GM12878 (cell line): ENCODE measurements around the gene TMEM97. TPM values are rescaled to one million over a fixed set of nuclear protein-coding genes. Genes with fewer than 3 reads are reported as not detected.
A peak's percentile ranks its signal among the peaks of the same experiment; 100 is the strongest.

Experiments used
- ATAC-seq: fragments of 200-7000 bp; cut with Tn5 transposase; 3 replicates; pipeline ENCODE4 v1.9.1; 2020; ENCODE audit warnings: mild to moderate bottlenecking, moderate library complexity
- BruUV-seq: library from RNA; stranded (reverse); fragments of 400-500 nt; replicated peaks from 2 replicates; lab custom pipeline; 2021; lab: Mats Ljungman, UMichigan
- CTCF ChIA-PET: fragments of 300-600 bp; sonication (Branson Sonifier 250); formaldehyde crosslinking; extraction: SDS; loops from one replicate; lab custom pipeline; 2021; ENCODE audit warnings: inconsistent platforms; lab: Yijun Ruan, JAX
- POLR2A ChIA-PET: fragments of 350-600 bp; formaldehyde crosslinking; extraction: SDS; loops from one replicate; lab custom pipeline; 2021; ENCODE audit warnings: inconsistent platforms; lab: Charles Lee
- RAD21 ChIA-PET: fragments of 300-600 bp; sonication (Branson Sonifier 250); formaldehyde crosslinking; loops from one replicate; lab custom pipeline; 2023; ENCODE audit warnings: antibody characterized with exemption; ENCODE audit not compliant: unreplicated experiment; lab: Charles Lee
- SMC1A ChIA-PET: fragments of 300-600 bp; sonication (Branson Sonifier 250); formaldehyde crosslinking; loops from one replicate; lab custom pipeline; 2023; ENCODE audit not compliant: unreplicated experiment, uncharacterized antibody; lab: Charles Lee
- DNase-seq: peaks from one replicate; pipeline ENCODE4 v3.0.0-alpha.2; 2011; ENCODE audit warnings: low read depth, low spot score
- FAIRE-seq: peaks from 3 replicates; lab custom pipeline; 2011; peaks lifted over from hg19 to GRCh38; lab: Jason Lieb, UNC
- H2AFZ ChIP-seq: 2 replicates; pipeline ENCODE4 v1.6.0; 2011; ENCODE audit warnings: low read depth, low read length, control low read depth; ENCODE audit not compliant: control insufficient read depth
- H3K27ac ChIP-seq: 2 replicates; pipeline ENCODE4 v1.5.1; 2011; ENCODE audit warnings: control low read depth; ENCODE audit not compliant: control insufficient read depth, insufficient read depth
- H3K27me3 ChIP-seq, 2 experiments: replicated peaks in 1 of 2; 2 replicates each; pipeline versions ENCODE4 v1.6.0 to v1.6.1; 2011; ENCODE audit warnings: low read length in 1 of 2; ENCODE audit not compliant: control insufficient read depth in 2 of 2, insufficient read depth in 2 of 2
- H3K36me3 ChIP-seq, 2 experiments: 2 replicates each; pipeline ENCODE4 v1.5.1; 2011; ENCODE audit warnings: low read length in 1 of 2; ENCODE audit not compliant: control insufficient read depth in 2 of 2, insufficient read depth in 2 of 2
- H3K4me1 ChIP-seq: 2 replicates; pipeline ENCODE4 v1.6.1; 2011; ENCODE audit warnings: mild to moderate bottlenecking, low read length, moderate library complexity, mixed read lengths; ENCODE audit not compliant: control insufficient read depth, insufficient read depth
- H3K4me2 ChIP-seq: 2 replicates; pipeline ENCODE4 v1.6.0; 2011; ENCODE audit warnings: control low read depth; ENCODE audit not compliant: control insufficient read depth, insufficient read depth
- H3K4me3 ChIP-seq: fragments of 200-600 bp; sonication (generic); 2 replicates; pipeline ENCODE4 v1.5.1; 2016
- H3K79me2 ChIP-seq: 2 replicates; pipeline ENCODE4 v1.6.0; 2011; ENCODE audit warnings: low read length; ENCODE audit not compliant: control insufficient read depth, insufficient read depth
- H3K9ac ChIP-seq: 2 replicates; pipeline ENCODE4 v1.8.0; 2011; ENCODE audit warnings: low read length, control low read depth, mixed read lengths; ENCODE audit not compliant: control insufficient read depth, insufficient read depth
- H3K9me3 ChIP-seq: replicated peaks from 3 replicates; pipeline ENCODE4 v1.5.1; 2011; ENCODE audit warnings: mild to moderate bottlenecking, low read length; ENCODE audit not compliant: control insufficient read depth, insufficient read depth
- H4K20me1 ChIP-seq: 2 replicates; pipeline ENCODE4 v1.6.0; 2011; ENCODE audit not compliant: control insufficient read depth, insufficient read depth
- ASH2L ChIP-seq: fragments of 300-600, 200-600 bp; sonication (generic); IDR thresholded peaks from 2 replicates; pipeline ENCODE4 v1.6.1; 2017; ENCODE audit warnings: low read depth, mild to moderate bottlenecking, borderline replicate concordance
- BACH1 ChIP-seq: fragments of 450-650 bp; IDR thresholded peaks from 2 replicates; pipeline ENCODE4 v1.6.1; 2017; ENCODE audit warnings: mild to moderate bottlenecking, borderline replicate concordance
- CBX3 ChIP-seq: fragments of 200-600 bp; sonication (generic); IDR thresholded peaks from 2 replicates; pipeline ENCODE4 v1.6.1; 2016; ENCODE audit warnings: low read depth, borderline replicate concordance
- CBX5 ChIP-seq: sonication (generic); IDR thresholded peaks from 2 replicates; pipeline ENCODE4 v1.6.1; 2016; ENCODE audit warnings: low read depth, moderate library complexity, mild to moderate bottlenecking, inconsistent platforms
- CHD2 ChIP-seq: IDR thresholded peaks from 2 replicates; pipeline ENCODE4 v1.6.1; 2011; ENCODE audit warnings: low read depth, low read length, improper control_type of control experiment, borderline replicate concordance
- CHD4 ChIP-seq: fragments of 200-600 bp; sonication (generic); IDR thresholded peaks from 2 replicates; pipeline ENCODE4 v1.6.1; 2016; ENCODE audit warnings: mild to moderate bottlenecking
- FOS ChIP-seq: IDR thresholded peaks from 3 replicates; pipeline ENCODE4 v1.6.1; 2011; ENCODE audit warnings: borderline replicate concordance; ENCODE audit not compliant: insufficient read length; ENCODE audit errors: extremely low read depth
- GATAD2B ChIP-seq: fragments of 450-650 bp; conservative IDR thresholded peaks from 2 replicates; pipeline ENCODE4 v1.6.1; 2017; ENCODE audit warnings: low read depth, mild to moderate bottlenecking, moderate library complexity
- HDAC2 ChIP-seq: fragments of 200-600 bp; sonication (generic); IDR thresholded peaks from 2 replicates; pipeline ENCODE4 v1.6.1; 2017
- MYC ChIP-seq: IDR thresholded peaks from 2 replicates; pipeline ENCODE4 v1.6.1; 2011; ENCODE audit warnings: mild to moderate bottlenecking, low read length, moderate library complexity, inconsistent platforms; ENCODE audit not compliant: insufficient read depth, insufficient replicate concordance, insufficient read length, severe bottlenecking
- NR2F1 ChIP-seq: fragments of 450-650 bp; conservative IDR thresholded peaks from 2 replicates; pipeline ENCODE4 v1.6.1; 2017; ENCODE audit warnings: mild to moderate bottlenecking
- PAX8 ChIP-seq: fragments of 450-650 bp; IDR thresholded peaks from 2 replicates; pipeline ENCODE4 v1.6.1; 2017; ENCODE audit warnings: mild to moderate bottlenecking, moderate library complexity
- POLR2A ChIP-seq: IDR thresholded peaks from 2 replicates; pipeline ENCODE4 v1.6.1; 2011; ENCODE audit warnings: low read depth, mild to moderate bottlenecking, low read length
- SMC3 ChIP-seq: IDR thresholded peaks from 2 replicates; pipeline ENCODE4 v1.6.1; 2011; ENCODE audit warnings: low read length, improper control_type of control experiment, borderline replicate concordance
- SUPT20H ChIP-seq: IDR thresholded peaks from 2 replicates; pipeline ENCODE4 v1.6.1; 2011; ENCODE audit warnings: low read depth, mild to moderate bottlenecking, low read length, moderate library complexity, borderline replicate concordance; ENCODE audit not compliant: control insufficient read depth
- ZNF384 ChIP-seq: IDR thresholded peaks from 2 replicates; pipeline ENCODE4 v1.6.1; 2012; ENCODE audit warnings: low read depth, mild to moderate bottlenecking, low read length, improper control_type of control experiment, borderline replicate concordance
- WGBS: methylation state at CpG from one replicate; pipeline ENCODE4 v1.1.6; 2016; ENCODE audit warnings: low lambda C conversion rate; ENCODE audit not compliant: insufficient replicate concordance, insufficient coverage; ENCODE audit errors: missing lambda C conversion rate; 5-methylcytosine and 5-hydroxymethylcytosine counted together
- in situ Hi-C: fragments of 300-500 bp; cut with MboI; formaldehyde crosslinking; loops from 9 replicates; pipeline ENCODE4 v1.14.3; 2018; ENCODE audit warnings: mixed read lengths
- intact Hi-C: fragments of 100-400 bp; cut with micrococcal nuclease; formaldehyde crosslinking; loops from one replicate; pipeline ENCODE4 v1.14.2; 2022; ENCODE audit not compliant: unreplicated experiment
- polyA plus RNA-seq, 11 experiments: library from polyadenylated mRNA; depleted of rRNA in 4 of 11; unstranded in 6 of 11; stranded (reverse) in 5 of 11; fragments of >200 nt; fragmentation: Nextera tagmentation in 4 of 11; fragmentation: Illumina TruSeq in 1 of 11; extraction: Ambion mirVana in 4 of 11; extraction: Trizol in 1 of 11; gene quantifications; 1 replicate in 1 of 11; 2 replicates in 10 of 11; pipeline versions ENCODE4 v1.2.1 to v1.2.3, GENCODE V29; 2011 to 2016; ENCODE audit warnings: inconsistent platforms in 2 of 11, missing spikeins in 2 of 11, low read depth in 1 of 11
- total RNA-seq, 4 experiments: library from RNA; depleted of rRNA in 3 of 4; stranded (reverse); fragments of >200 nt in 3 of 4; fragmentation: Illumina TruSeq in 1 of 4; extraction: Trizol in 1 of 4; gene quantifications; 2 replicates each; pipeline versions ENCODE4 v1.2.1 to v1.2.3, GENCODE V29; 2013 to 2021
- TF ChIP-seq, protein P1 (sequence below): IDR thresholded peaks from 2 replicates; pipeline ENCODE4 v1.6.1; 2011; ENCODE audit warnings: low read depth, mild to moderate bottlenecking, low read length, moderate library complexity, borderline replicate concordance; ENCODE audit errors: extremely low read depth
- TF ChIP-seq, protein P2 (sequence below): fragments of 450-650 bp; IDR thresholded peaks from 2 replicates; pipeline ENCODE4 v1.6.1; 2017; ENCODE audit warnings: mild to moderate bottlenecking
- TF ChIP-seq, protein P3 (sequence below): IDR thresholded peaks from 2 replicates; pipeline ENCODE4 v1.6.1; 2011; ENCODE audit warnings: mild to moderate bottlenecking, low read depth, low read length, moderate library complexity; ENCODE audit not compliant: insufficient replicate concordance
- TF ChIP-seq, protein P4 (sequence below): IDR thresholded peaks from 2 replicates; pipeline ENCODE4 v1.6.1; 2011; ENCODE audit warnings: low read depth, low read length, improper control_type of control experiment, borderline replicate concordance

The TMEM97 gene
- total and polyA plus RNA-seq, 10 of the 15 experiments (the other 5 are each of a cell fraction or from before 2014, with no cell fraction given), result 58.0 to 134 (median 86.0) TPM

DNA sequence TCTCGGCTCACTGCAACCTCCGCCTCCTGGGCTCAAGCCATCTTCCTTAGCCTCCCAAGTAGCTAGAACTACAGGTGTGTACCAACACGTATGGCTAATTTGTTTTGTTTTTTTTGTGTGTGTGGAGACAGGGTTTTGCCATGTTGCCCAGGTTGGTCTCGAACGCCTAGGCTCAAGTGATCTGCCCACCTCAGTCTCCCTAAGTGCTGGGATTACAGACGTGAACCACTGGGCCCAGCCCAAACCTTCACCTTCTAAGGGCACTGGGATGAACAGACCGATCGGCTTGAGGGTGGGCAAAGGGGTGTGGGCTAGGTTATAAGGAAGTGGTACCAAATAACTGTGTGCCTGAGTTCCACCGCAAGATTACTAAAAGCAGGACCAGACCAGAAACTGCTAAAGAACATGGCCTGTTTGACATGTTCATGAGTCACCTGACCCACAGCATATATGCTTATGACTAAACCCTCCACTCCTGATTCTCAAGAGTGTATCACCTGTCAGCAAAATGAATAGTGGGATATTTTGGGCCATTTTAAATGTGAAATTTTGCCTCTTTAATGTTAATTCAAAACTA lies 8.1 kb downstream of the TMEM97 start:
- RAD21 ChIA-PET, result no interaction called here
- TF ChIP-seq CBX5 (no peak), ZNF384 (no peak), ASH2L (no peak), BACH1 (no peak), CHD2 (no peak), NR2F1 (no peak), MYC (no peak), SUPT20H (no peak), HDAC2 (no peak), FOS (no peak), SMC3 (no peak), GATAD2B (no peak), CBX3 (no peak), PAX8 (no peak), CHD4 (no peak), POLR2A (no peak)
- TF ChIP-seq, protein P1, sequence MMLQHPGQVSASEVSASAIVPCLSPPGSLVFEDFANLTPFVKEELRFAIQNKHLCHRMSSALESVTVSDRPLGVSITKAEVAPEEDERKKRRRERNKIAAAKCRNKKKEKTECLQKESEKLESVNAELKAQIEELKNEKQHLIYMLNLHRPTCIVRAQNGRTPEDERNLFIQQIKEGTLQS, result no peak
- TF ChIP-seq, protein P2, sequence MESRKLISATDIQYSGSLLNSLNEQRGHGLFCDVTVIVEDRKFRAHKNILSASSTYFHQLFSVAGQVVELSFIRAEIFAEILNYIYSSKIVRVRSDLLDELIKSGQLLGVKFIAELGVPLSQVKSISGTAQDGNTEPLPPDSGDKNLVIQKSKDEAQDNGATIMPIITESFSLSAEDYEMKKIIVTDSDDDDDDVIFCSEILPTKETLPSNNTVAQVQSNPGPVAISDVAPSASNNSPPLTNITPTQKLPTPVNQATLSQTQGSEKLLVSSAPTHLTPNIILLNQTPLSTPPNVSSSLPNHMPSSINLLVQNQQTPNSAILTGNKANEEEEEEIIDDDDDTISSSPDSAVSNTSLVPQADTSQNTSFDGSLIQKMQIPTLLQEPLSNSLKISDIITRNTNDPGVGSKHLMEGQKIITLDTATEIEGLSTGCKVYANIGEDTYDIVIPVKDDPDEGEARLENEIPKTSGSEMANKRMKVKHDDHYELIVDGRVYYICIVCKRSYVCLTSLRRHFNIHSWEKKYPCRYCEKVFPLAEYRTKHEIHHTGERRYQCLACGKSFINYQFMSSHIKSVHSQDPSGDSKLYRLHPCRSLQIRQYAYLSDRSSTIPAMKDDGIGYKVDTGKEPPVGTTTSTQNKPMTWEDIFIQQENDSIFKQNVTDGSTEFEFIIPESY, result no peak
- TF ChIP-seq, protein P3, sequence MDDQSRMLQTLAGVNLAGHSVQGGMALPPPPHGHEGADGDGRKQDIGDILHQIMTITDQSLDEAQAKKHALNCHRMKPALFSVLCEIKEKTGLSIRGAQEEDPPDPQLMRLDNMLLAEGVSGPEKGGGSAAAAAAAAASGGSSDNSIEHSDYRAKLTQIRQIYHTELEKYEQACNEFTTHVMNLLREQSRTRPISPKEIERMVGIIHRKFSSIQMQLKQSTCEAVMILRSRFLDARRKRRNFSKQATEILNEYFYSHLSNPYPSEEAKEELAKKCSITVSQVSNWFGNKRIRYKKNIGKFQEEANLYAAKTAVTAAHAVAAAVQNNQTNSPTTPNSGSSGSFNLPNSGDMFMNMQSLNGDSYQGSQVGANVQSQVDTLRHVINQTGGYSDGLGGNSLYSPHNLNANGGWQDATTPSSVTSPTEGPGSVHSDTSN, result no peak
- TF ChIP-seq, protein P4, sequence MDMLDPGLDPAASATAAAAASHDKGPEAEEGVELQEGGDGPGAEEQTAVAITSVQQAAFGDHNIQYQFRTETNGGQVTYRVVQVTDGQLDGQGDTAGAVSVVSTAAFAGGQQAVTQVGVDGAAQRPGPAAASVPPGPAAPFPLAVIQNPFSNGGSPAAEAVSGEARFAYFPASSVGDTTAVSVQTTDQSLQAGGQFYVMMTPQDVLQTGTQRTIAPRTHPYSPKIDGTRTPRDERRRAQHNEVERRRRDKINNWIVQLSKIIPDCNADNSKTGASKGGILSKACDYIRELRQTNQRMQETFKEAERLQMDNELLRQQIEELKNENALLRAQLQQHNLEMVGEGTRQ, result peak; percentile 9; the same call in 1 of the 2 replicates

More for the DNA sequence above, 8.1 kb downstream of the TMEM97 start:
- no peaks in the 10 kb centered on the region for H3K9me3 ChIP-seq
- ChIA-PET POLR2A (interaction anchor here (0.7 to 0.9 kb wide), 2 partner anchors 68 to 351 kb away, joined by 3 read pairs; no protein-coding TSS in a partner anchor), SMC1A (no interaction called here), CTCF (interaction anchor here (1.9 kb wide), 1 partner anchor 8 kb away, joined by 5 read pairs; the partner anchor contains the start of genes IFT20 and TNFAIP1)
- DNase-seq (peak; percentile 34), ATAC-seq (peak; percentile 92), FAIRE-seq (peak; percentile 80)
- peaks cover 6% of the 10 kb centered on the region; the same call in 1 of the 2 replicates for H3K4me1 ChIP-seq
- H3K36me3 ChIP-seq, result peaks cover 11 to 15% of the 10 kb centered on the region in 2 experiments
- no TSS peak for BruUV-seq
- WGBS, result 41% methylated on average over 9 of the region's 9 CpGs
- peaks cover 28% of the 10 kb centered on the region for H3K79me2 ChIP-seq
- H4K20me1 ChIP-seq, result no peaks in the 10 kb centered on the region
- no peak overlapping the region for H3K4me3 ChIP-seq
- H3K9ac ChIP-seq, result no peak overlapping the region
- no peak overlapping the region for H3K4me2 ChIP-seq
- no peaks in the 10 kb centered on the region for H3K27me3 ChIP-seq
- intact Hi-C loops, result no loop called here
- no peak overlapping the region for H2AFZ ChIP-seq
- peak overlapping the region; percentile 54 for H3K27ac ChIP-seq
- in situ Hi-C loops, result no loop called here
